Esophagus muscularis mucosa (tissue), 3 donors: ENCODE results near the gene SSX4.
"Not testable (repeated sequence)": the region's sequence is repeated elsewhere in the genome, so short reads cannot be mapped to it uniquely, and the experiment has no call there.

Source experiments
- CTCF ChIP-seq, 3 experiments: fragments of 200-600 bp in 2 of 3; fragments of 450-650 bp in 1 of 3; sonication (generic) in 2 of 3; IDR thresholded peaks; one replicate each; pipeline ENCODE4 v1.5.1; 2017 to 2019; ENCODE audit warnings: antibody characterized with exemption in 3 of 3, mild to moderate bottlenecking in 2 of 3, moderate library complexity in 1 of 3
- POLR2A ChIP-seq: fragments of 450-650 bp; IDR thresholded peaks from one replicate; pipeline ENCODE4 v1.6.1; 2017; ENCODE audit warnings: antibody characterized with exemption, moderate library complexity, mild to moderate bottlenecking, low read depth
- POLR2AphosphoS5 ChIP-seq, 2 donors: sonication (generic); formaldehyde crosslinking; IDR thresholded peaks; one replicate each; pipeline ENCODE4 v1.6.1; 2017; ENCODE audit warnings: antibody characterized with exemption in 2 of 2

- not testable (repeated sequence) for TF ChIP-seq CTCF (IDR thresholded peaks at IDR 0.05); POLR2AphosphoS5 (IDR thresholded peaks at IDR 0.05); POLR2A
Measured at GRCh38 chrX:48397825-48398224, 14.5 kb downstream of the SSX4 start.
